Central memory CD8-positive, alpha-beta T cell (primary cell): ENCODE results near the gene LAMA3.
A peak's percentile ranks its signal among the peaks of the same experiment; 100 is the strongest.

Experiments used
- ATAC-seq: fragments of 150-1000 bp; cut with Tn5 transposase; replicated peaks from 2 replicates; pipeline ENCODE4 v1.10.0; 2022; ENCODE audit warnings: mild to moderate bottlenecking, moderate FRiP score, moderate number of reproducible peaks; ENCODE audit not compliant: poor library complexity, severe bottlenecking; ENCODE audit errors: extremely low read depth
- DNase-seq, 2 donors: peaks; one replicate each; pipeline ENCODE4 v3.0.0; 2021; ENCODE audit warnings: low spot score in 2 of 2
- H3K27ac Mint-ChIP-seq: one replicate; pipeline ENCODE4 v1.8.0; 2022; ENCODE audit warnings: low read depth, mild to moderate bottlenecking, moderate library complexity, mixed read lengths
- H3K27me3 Mint-ChIP-seq: one replicate; pipeline ENCODE4 v1.8.0; 2022; ENCODE audit warnings: mixed read lengths
- H3K36me3 Mint-ChIP-seq: one replicate; pipeline ENCODE4 v1.8.0; 2022; ENCODE audit warnings: mild to moderate bottlenecking, moderate library complexity, mixed read lengths; ENCODE audit not compliant: insufficient read depth
- H3K4me1 Mint-ChIP-seq: one replicate; pipeline ENCODE4 v1.8.0; 2022; ENCODE audit warnings: mixed read lengths
- H3K4me3 Mint-ChIP-seq: one replicate; pipeline ENCODE4 v1.8.0; 2022; ENCODE audit warnings: mild to moderate bottlenecking, moderate library complexity, mixed read lengths
- H3K9me3 Mint-ChIP-seq: one replicate; pipeline ENCODE4 v1.8.0; 2022; ENCODE audit warnings: mixed read lengths

LAMA3 gene

GRCh38 chr18:23864624-23865023, 175.4 kb downstream of the LAMA3 start:
- ATAC-seq: peak; percentile 89
- Mint-ChIP-seq H3K36me3 (peaks cover 7% of the 10 kb centered on the region), H3K9me3 (no peaks in the 10 kb centered on the region), H3K4me3 (no peak overlapping the region), H3K27ac (peak overlapping the region; percentile 92), H3K4me1 (peaks cover 23% of the 10 kb centered on the region), H3K27me3 (no peaks in the 10 kb centered on the region)
- peak in 1 of 2 donors; percentile 24 for DNase-seq

- Mint-ChIP-seq H3K4me1 (peaks cover 40% of the 10 kb centered on the region), H3K27ac (no peak overlapping the region), H3K9me3 (no peaks in the 10 kb centered on the region), H3K27me3 (no peaks in the 10 kb centered on the region), H3K36me3 (peaks cover 12% of the 10 kb centered on the region), H3K4me3 (no peak overlapping the region)
- DNase-seq (no peak), ATAC-seq (no peak)
Measured at GRCh38 chr18:23867006-23867405, 177.8 kb downstream of the LAMA3 start.

GRCh38 chr18:23868136-23868785, 179.0 kb downstream of the LAMA3 start:
- H3K4me3 Mint-ChIP-seq: no peak overlapping the region
- peaks cover 53% of the 10 kb centered on the region for H3K4me1 Mint-ChIP-seq
- H3K36me3 Mint-ChIP-seq: peaks cover 10% of the 10 kb centered on the region
- ATAC-seq (no peak), DNase-seq (no peak)
- no peak overlapping the region for H3K27ac Mint-ChIP-seq
- no peaks in the 10 kb centered on the region for H3K27me3 Mint-ChIP-seq
- H3K9me3 Mint-ChIP-seq: no peaks in the 10 kb centered on the region

GRCh38 chr18:23870676-23871380, 181.6 kb downstream of the LAMA3 start:
- no peaks in the 10 kb centered on the region for H3K27me3 Mint-ChIP-seq
- peak overlapping the region; percentile 99 for H3K27ac Mint-ChIP-seq
- peak overlapping the region; percentile 68 for H3K4me3 Mint-ChIP-seq
- no peak for ATAC-seq
- no peaks in the 10 kb centered on the region for H3K9me3 Mint-ChIP-seq
- H3K36me3 Mint-ChIP-seq: peaks cover 8% of the 10 kb centered on the region
- peaks cover 46% of the 10 kb centered on the region for H3K4me1 Mint-ChIP-seq
- DNase-seq: no peak

GRCh38 chr18:23871410-23871809, 182.2 kb downstream of the LAMA3 start:
- H3K4me3 Mint-ChIP-seq: peak overlapping the region; percentile 68

GRCh38 chr18:23872701-23873550, 183.7 kb downstream of the LAMA3 start:
- peak overlapping the region; percentile 69 for H3K4me3 Mint-ChIP-seq
- H3K27ac Mint-ChIP-seq: peak overlapping the region; percentile 99

More at GRCh38 chr18:23871410-23871809, 182.2 kb downstream of the LAMA3 start:
- H3K36me3 Mint-ChIP-seq: peaks cover 8% of the 10 kb centered on the region
- no peaks in the 10 kb centered on the region for H3K9me3 Mint-ChIP-seq
- peak; percentile 100 for ATAC-seq
- DNase-seq: peak; percentile 45 to 82
- H3K4me1 Mint-ChIP-seq: peaks cover 45% of the 10 kb centered on the region
- H3K27me3 Mint-ChIP-seq: no peaks in the 10 kb centered on the region
- peak overlapping the region; percentile 99 for H3K27ac Mint-ChIP-seq

GRCh38 chr18:23875966-23876895, 187.0 kb downstream of the LAMA3 start:
- Mint-ChIP-seq H3K27ac (no peak overlapping the region), H3K36me3 (peaks cover under 1% of the 10 kb centered on the region), H3K9me3 (no peaks in the 10 kb centered on the region), H3K27me3 (no peaks in the 10 kb centered on the region), H3K4me3 (no peak overlapping the region), H3K4me1 (peaks cover 31% of the 10 kb centered on the region)
- ATAC-seq (no peak), DNase-seq (no peak)

More at GRCh38 chr18:23872701-23873550, 183.7 kb downstream of the LAMA3 start:
- Mint-ChIP-seq H3K9me3 (no peaks in the 10 kb centered on the region), H3K27me3 (no peaks in the 10 kb centered on the region), H3K36me3 (peaks cover 8% of the 10 kb centered on the region), H3K4me1 (peaks cover 41% of the 10 kb centered on the region)
- DNase-seq (peak in 1 of 2 donors; percentile 18), ATAC-seq (peak; percentile 52)

GRCh38 chr18:23876921-23877320, 187.7 kb downstream of the LAMA3 start:
- Mint-ChIP-seq H3K9me3 (no peaks in the 10 kb centered on the region), H3K4me3 (no peak overlapping the region), H3K27me3 (no peaks in the 10 kb centered on the region), H3K27ac (no peak overlapping the region), H3K36me3 (no peaks in the 10 kb centered on the region), H3K4me1 (peaks cover 24% of the 10 kb centered on the region)
- no peak for ATAC-seq
- DNase-seq: no peak

GRCh38 chr18:23877371-23877770, 188.1 kb downstream of the LAMA3 start:
- Mint-ChIP-seq H3K4me3 (no peak overlapping the region), H3K27ac (no peak overlapping the region), H3K36me3 (no peaks in the 10 kb centered on the region), H3K9me3 (no peaks in the 10 kb centered on the region), H3K27me3 (no peaks in the 10 kb centered on the region), H3K4me1 (peaks cover 20% of the 10 kb centered on the region)
- DNase-seq (no peak), ATAC-seq (no peak)

GRCh38 chr18:23878336-23878900, 189.2 kb downstream of the LAMA3 start:
- peaks cover 9% of the 10 kb centered on the region for H3K4me1 Mint-ChIP-seq
- DNase-seq (no peak), ATAC-seq (no peak)
- no peak overlapping the region for H3K27ac Mint-ChIP-seq
- no peaks in the 10 kb centered on the region for H3K36me3 Mint-ChIP-seq
- H3K27me3 Mint-ChIP-seq: no peaks in the 10 kb centered on the region
- H3K9me3 Mint-ChIP-seq: no peaks in the 10 kb centered on the region
- no peak overlapping the region for H3K4me3 Mint-ChIP-seq

GRCh38 chr18:23879126-23879525, 189.9 kb downstream of the LAMA3 start:
- Mint-ChIP-seq H3K27ac (no peak overlapping the region), H3K4me1 (peaks cover 11% of the 10 kb centered on the region), H3K27me3 (no peaks in the 10 kb centered on the region), H3K36me3 (no peaks in the 10 kb centered on the region), H3K9me3 (no peaks in the 10 kb centered on the region), H3K4me3 (no peak overlapping the region)
- ATAC-seq (no peak), DNase-seq (no peak)
